ENCODE data around the gene FIS1. TPM values are rescaled to one million over a fixed set of nuclear protein-coding genes. Genes with fewer than 3 reads are reported as not detected.
"Not testable (repeated sequence)": the region's sequence is repeated elsewhere in the genome, so short reads cannot be mapped to it uniquely, and the experiment has no call there.

Gene FIS1
- total RNA-seq, 1 donor from 2014 or later = 92.2 TPM

DNA sequence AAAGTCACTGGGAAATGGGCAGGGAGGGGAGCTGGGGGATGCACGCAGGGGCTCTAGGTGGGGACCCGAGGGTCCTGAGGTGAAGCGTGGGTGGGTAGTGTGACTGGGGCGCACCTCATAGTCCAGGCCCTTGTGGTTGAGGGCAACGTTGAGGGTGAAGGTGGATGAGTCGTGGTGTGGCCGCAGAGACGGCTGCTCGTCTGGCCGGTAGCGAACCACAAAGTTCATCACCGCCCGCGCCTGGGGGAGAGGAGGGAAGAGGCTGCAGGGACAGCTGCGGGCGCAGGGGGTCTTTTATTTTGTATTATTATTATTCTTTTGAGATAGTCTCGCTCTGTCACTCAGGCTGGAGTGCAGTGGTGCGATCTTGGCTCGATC lies 38.2 kb downstream of the FIS1 start:
- Histone ChIP-seq H3K79me2 (ENCODE audit: low read depth) (no peaks in the 10 kb centered on the region), H3K9me3 (ENCODE audit: low read depth) (no peaks in the 10 kb centered on the region), H3K4me3 (no peak overlapping the region), H3K4me1 (no peaks in the 10 kb centered on the region), H3K9ac (no peak overlapping the region), H3K27ac (no peak overlapping the region), H3F3A (ENCODE audit: low read depth) (no peaks in the 10 kb centered on the region), H2AFZ (replicated peaks) (no peak overlapping the region), H4K20me1 (ENCODE audit: low read depth) (no peaks in the 10 kb centered on the region), H3K4me2 (no peak overlapping the region), H3K27me3 (peaks cover 25% of the 10 kb centered on the region), H3K36me3 (no peaks in the 10 kb centered on the region)
- Mint-ChIP-seq H3K9me3 (no peaks in the 10 kb centered on the region), H3K36me3 (peaks cover 2% of the 10 kb centered on the region), H3K4me1 (no peaks in the 10 kb centered on the region), H3K4me3 (no peak overlapping the region), H3K27me3 (ENCODE audit: insufficient read depth, low read depth) (peaks cover 22% of the 10 kb centered on the region), H3K27ac (no peak overlapping the region)
- no peak for DNase-seq (ENCODE audit: low spot score)
- TF ChIP-seq EZH2 (IDR thresholded peaks at IDR 0.05) = no peak
- TF ChIP-seq, protein P1, sequence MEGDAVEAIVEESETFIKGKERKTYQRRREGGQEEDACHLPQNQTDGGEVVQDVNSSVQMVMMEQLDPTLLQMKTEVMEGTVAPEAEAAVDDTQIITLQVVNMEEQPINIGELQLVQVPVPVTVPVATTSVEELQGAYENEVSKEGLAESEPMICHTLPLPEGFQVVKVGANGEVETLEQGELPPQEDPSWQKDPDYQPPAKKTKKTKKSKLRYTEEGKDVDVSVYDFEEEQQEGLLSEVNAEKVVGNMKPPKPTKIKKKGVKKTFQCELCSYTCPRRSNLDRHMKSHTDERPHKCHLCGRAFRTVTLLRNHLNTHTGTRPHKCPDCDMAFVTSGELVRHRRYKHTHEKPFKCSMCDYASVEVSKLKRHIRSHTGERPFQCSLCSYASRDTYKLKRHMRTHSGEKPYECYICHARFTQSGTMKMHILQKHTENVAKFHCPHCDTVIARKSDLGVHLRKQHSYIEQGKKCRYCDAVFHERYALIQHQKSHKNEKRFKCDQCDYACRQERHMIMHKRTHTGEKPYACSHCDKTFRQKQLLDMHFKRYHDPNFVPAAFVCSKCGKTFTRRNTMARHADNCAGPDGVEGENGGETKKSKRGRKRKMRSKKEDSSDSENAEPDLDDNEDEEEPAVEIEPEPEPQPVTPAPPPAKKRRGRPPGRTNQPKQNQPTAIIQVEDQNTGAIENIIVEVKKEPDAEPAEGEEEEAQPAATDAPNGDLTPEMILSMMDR (IDR thresholded peaks at IDR 0.05) = no peak

DNA sequence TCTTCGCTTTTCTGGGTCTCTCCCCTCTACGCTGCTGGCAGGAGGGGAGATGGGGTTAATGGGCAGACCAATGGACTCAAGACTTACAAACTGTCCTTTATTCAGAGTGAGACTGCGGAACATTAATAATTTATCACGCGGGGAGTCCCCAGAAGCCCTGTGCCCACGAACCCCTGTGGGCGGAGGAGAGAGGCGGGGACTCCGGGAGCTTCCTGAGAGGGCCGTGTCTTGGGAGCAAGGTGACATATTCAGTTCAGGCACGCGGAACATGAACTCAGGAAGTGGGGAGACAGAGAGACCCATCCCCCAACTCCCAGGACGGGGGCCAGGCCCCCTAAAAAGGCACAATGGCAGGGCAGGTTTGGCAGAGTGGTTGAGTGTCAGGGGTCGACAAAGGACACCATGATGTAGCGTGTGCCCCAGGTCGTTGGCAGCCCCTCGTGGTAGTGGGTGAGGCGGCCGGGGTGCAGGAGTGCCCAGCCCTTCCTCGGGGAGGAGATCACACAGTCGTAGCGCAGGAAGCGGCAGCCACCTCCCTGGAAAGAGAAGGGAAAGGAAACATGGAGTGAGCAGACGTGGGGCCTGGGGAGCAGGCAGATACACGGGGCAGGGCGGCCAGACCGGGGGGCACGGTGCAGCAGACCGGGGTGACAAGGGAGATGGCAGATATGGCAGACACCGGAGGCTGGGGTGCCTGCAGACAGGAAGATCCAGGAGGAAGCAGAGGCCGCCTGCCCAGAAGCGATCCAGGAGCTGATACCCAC lies 38.8 kb downstream of the FIS1 start:
- Mint-ChIP-seq H3K27ac (no peak overlapping the region), H3K4me3 (no peak overlapping the region), H3K27me3 (ENCODE audit: insufficient read depth, low read depth) (peaks cover 25% of the 10 kb centered on the region), H3K4me1 (no peaks in the 10 kb centered on the region), H3K36me3 (peaks cover 2% of the 10 kb centered on the region), H3K9me3 (no peaks in the 10 kb centered on the region)
- Histone ChIP-seq H3K4me3 (no peak overlapping the region), H4K20me1 (ENCODE audit: low read depth) (no peaks in the 10 kb centered on the region), H3K36me3 (no peaks in the 10 kb centered on the region), H3K27ac (no peak overlapping the region), H3F3A (ENCODE audit: low read depth) (no peaks in the 10 kb centered on the region), H3K9me3 (ENCODE audit: low read depth) (no peaks in the 10 kb centered on the region), H3K4me1 (no peaks in the 10 kb centered on the region), H3K9ac (no peak overlapping the region), H3K27me3 (peaks cover 30% of the 10 kb centered on the region), H3K4me2 (no peak overlapping the region), H3K79me2 (ENCODE audit: low read depth) (no peaks in the 10 kb centered on the region), H2AFZ (replicated peaks) (no peak overlapping the region)
- no peak for TF ChIP-seq EZH2 (IDR thresholded peaks at IDR 0.05)
- TF ChIP-seq EZH2phosphoT487 (IDR thresholded peaks at IDR 0.05) = no peak
- TF ChIP-seq, protein P1 (IDR thresholded peaks at IDR 0.05) = no peak
- no peak for DNase-seq (ENCODE audit: low spot score)

DNA sequence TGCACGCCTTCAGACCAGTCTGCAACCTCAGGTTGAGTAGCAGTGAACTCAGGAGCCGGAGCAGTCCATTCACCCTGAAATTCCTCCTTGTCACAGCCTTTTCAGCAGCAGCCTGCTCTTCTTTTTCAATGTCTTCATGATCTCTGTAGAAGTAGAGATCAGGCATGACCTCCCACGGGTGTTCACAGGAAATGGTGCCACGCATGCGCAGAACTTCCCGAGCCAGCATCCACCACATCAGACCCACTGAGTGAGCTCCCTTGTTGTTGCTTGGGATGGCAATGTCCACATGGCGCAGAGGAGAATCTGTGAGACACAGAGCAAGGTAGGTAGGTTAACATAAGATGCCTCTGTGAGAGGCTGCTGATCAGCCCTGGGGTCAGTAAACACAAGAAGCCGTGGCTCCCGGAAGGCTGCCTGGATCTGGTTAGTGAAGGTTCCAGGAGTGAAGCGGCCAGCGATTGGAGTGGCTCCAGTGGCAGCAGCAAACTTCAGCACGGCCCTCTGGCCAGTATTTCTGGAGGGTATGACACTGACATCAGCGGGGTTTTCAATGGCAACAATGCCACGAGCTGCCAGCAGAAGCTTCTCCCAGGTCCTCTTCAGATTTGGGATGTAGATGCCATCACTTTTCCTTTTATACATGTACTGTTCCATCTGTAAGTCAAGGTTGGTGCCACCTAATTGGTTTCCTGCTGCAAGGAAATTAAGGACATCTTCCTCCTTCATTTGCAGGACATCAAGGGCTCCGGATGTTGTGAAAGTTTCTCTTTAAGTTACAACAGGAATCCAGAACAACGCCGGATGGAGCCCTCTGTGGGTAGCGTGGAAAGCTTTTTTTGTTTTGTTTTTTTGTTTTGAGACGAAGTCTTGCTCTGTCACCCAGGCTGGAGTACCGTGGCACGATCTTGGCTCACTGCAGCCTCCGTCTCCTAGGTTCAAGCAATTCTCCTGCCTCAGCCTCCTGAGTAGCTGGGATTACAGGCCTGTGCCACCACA lies 40.8 kb downstream of the FIS1 start:
- not testable (repeated sequence) for H3K9me3 ChIP-seq (ENCODE audit: low read depth); H4K20me1 ChIP-seq (ENCODE audit: low read depth); H3K4me2 ChIP-seq; H3K4me3 ChIP-seq; H2AFZ ChIP-seq (replicated peaks); H3K79me2 ChIP-seq (ENCODE audit: low read depth); H3K4me1 ChIP-seq; H3K36me3 ChIP-seq; H3K9me3 Mint-ChIP-seq; H3K36me3 Mint-ChIP-seq; H3K4me3 Mint-ChIP-seq; DNase-seq (ENCODE audit: low spot score); H3K9ac ChIP-seq; H3F3A ChIP-seq (ENCODE audit: low read depth); H3K4me1 Mint-ChIP-seq; H3K27ac Mint-ChIP-seq; H3K27ac ChIP-seq
- H3K27me3 ChIP-seq = peaks cover 42% of the 10 kb centered on the region
- peaks cover 28% of the 10 kb centered on the region for H3K27me3 Mint-ChIP-seq (ENCODE audit: insufficient read depth, low read depth)

DNA sequence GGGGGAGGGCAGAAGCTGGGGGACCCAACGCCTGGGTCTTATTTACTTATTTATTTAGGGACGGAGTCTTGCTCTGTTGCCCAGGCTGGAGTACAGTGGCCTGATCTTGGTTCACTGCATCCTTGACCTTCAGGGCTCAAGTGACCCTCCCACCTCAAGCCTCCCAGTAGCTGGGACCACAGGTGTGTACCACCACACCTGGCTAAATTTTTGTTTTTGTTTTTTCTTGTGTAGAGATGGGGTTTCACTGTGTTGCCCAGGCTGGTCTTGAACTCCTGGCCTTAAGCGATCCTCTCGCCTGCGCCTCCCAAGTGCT lies 42.3 kb downstream of the FIS1 start:
- H3K4me1 Mint-ChIP-seq = peaks cover 6% of the 10 kb centered on the region
- H3K27ac Mint-ChIP-seq = no peak overlapping the region
- TF ChIP-seq EZH2phosphoT487 (IDR thresholded peaks at IDR 0.05) (no peak), EZH2 (IDR thresholded peaks at IDR 0.05) (no peak)
- TF ChIP-seq, protein P1 (IDR thresholded peaks at IDR 0.05) = no peak
- H2AFZ ChIP-seq (replicated peaks) = no peak overlapping the region
- H3K36me3 Mint-ChIP-seq = no peaks in the 10 kb centered on the region
- H3K27ac ChIP-seq = no peak overlapping the region
- H3F3A ChIP-seq (ENCODE audit: low read depth) = no peaks in the 10 kb centered on the region
- H4K20me1 ChIP-seq (ENCODE audit: low read depth) = no peaks in the 10 kb centered on the region
- H3K27me3 ChIP-seq = peaks cover 42% of the 10 kb centered on the region
- no peaks in the 10 kb centered on the region for H3K4me1 ChIP-seq
- H3K4me3 Mint-ChIP-seq = no peak overlapping the region
- H3K79me2 ChIP-seq (ENCODE audit: low read depth) = no peaks in the 10 kb centered on the region
- H3K36me3 ChIP-seq = no peaks in the 10 kb centered on the region
- H3K9me3 ChIP-seq (ENCODE audit: low read depth) = no peaks in the 10 kb centered on the region
- H3K4me2 ChIP-seq = no peak overlapping the region
- no peak overlapping the region for H3K4me3 ChIP-seq
- no peak for DNase-seq (ENCODE audit: low spot score)
- H3K9ac ChIP-seq = no peak overlapping the region
- H3K27me3 Mint-ChIP-seq (ENCODE audit: insufficient read depth, low read depth) = peaks cover 26% of the 10 kb centered on the region
- no peaks in the 10 kb centered on the region for H3K9me3 Mint-ChIP-seq
